HepG2 (cell line): ENCODE measurements around the gene COASY. TPM values are rescaled to one million over a fixed set of nuclear protein-coding genes. Genes with fewer than 3 reads are reported as not detected.

Experiments
- ASH2L ChIP-seq: fragments of 300-600, 200-600 bp; sonication (generic); IDR thresholded peaks from 2 replicates; pipeline ENCODE4 v1.7.0; 2017; ENCODE audit warnings: low read depth, mild to moderate bottlenecking, moderate library complexity, mixed read lengths, low read length; ENCODE audit not compliant: insufficient read length
- CREM ChIP-seq, 2 experiments: sonication (generic) in 1 of 2; formaldehyde crosslinking in 1 of 2; IDR thresholded peaks; 2 replicates each; pipeline versions ENCODE4 v1.4.0 to v1.6.1; 2016 to 2020; ENCODE audit warnings: antibody characterized with exemption in 1 of 2, mild to moderate bottlenecking in 1 of 2, missing genetic modification reagents in 1 of 2
- ELF4 ChIP-seq: sonication (generic); formaldehyde crosslinking; IDR thresholded peaks from 2 replicates; pipeline ENCODE4 v1.5.0; 2020; ENCODE audit warnings: missing genetic modification reagents, mild to moderate bottlenecking, moderate library complexity, borderline replicate concordance
- GTF3A ChIP-seq: sonication (generic); formaldehyde crosslinking; conservative IDR thresholded peaks from 2 replicates; pipeline ENCODE4 v1.4.0; 2020; ENCODE audit warnings: mild to moderate bottlenecking, missing genetic modification reagents
- HMGA1 ChIP-seq: sonication (generic); formaldehyde crosslinking; conservative IDR thresholded peaks from 2 replicates; pipeline ENCODE4 v1.4.0; 2020; ENCODE audit warnings: missing genetic modification reagents
- KLF15 ChIP-seq: sonication (generic); formaldehyde crosslinking; IDR thresholded peaks from 2 replicates; pipeline ENCODE4 v1.8.1; 2023; ENCODE audit warnings: borderline replicate concordance, mild to moderate bottlenecking, inconsistent platforms, missing genetic modification reagents, mixed read lengths
- SETDB1 ChIP-seq: sonication (generic); formaldehyde crosslinking; IDR thresholded peaks from 2 replicates; pipeline ENCODE4 v1.5.1; 2020; ENCODE audit warnings: missing genetic modification reagents, mild to moderate bottlenecking, borderline replicate concordance
- SMAD3 ChIP-seq: sonication (generic); formaldehyde crosslinking; IDR thresholded peaks from 2 replicates; pipeline ENCODE4 v1.4.0; 2020; ENCODE audit warnings: missing genetic modification reagents
- SMYD3 ChIP-seq: sonication (generic); formaldehyde crosslinking; IDR thresholded peaks from 2 replicates; pipeline ENCODE4 v1.8.1; 2023; ENCODE audit warnings: mild to moderate bottlenecking, missing genetic modification reagents
- SP5 ChIP-seq: IDR thresholded peaks from 2 replicates; pipeline ENCODE4 v1.6.1; 2016; ENCODE audit warnings: low read depth, borderline replicate concordance
- ZKSCAN5 ChIP-seq: sonication (generic); formaldehyde crosslinking; IDR thresholded peaks from 2 replicates; pipeline ENCODE4 v1.5.1; 2020; ENCODE audit warnings: mild to moderate bottlenecking, missing genetic modification reagents
- ZMYM2 ChIP-seq: sonication (generic); formaldehyde crosslinking; IDR thresholded peaks from 2 replicates; pipeline ENCODE4 v1.8.0; 2022; ENCODE audit warnings: mild to moderate bottlenecking, missing genetic modification reagents
- ZNF20 ChIP-seq: sonication (generic); formaldehyde crosslinking; IDR thresholded peaks from 2 replicates; pipeline ENCODE4 v1.4.0; 2020; ENCODE audit warnings: mild to moderate bottlenecking, moderate library complexity, missing genetic modification reagents
- ZNF343 ChIP-seq: sonication (generic); formaldehyde crosslinking; IDR thresholded peaks from 2 replicates; pipeline ENCODE4 v1.4.0; 2020; ENCODE audit warnings: mild to moderate bottlenecking, missing genetic modification reagents
- ZNF513 ChIP-seq: sonication (generic); formaldehyde crosslinking; conservative IDR thresholded peaks from 2 replicates; pipeline ENCODE4 v1.5.0; 2020; ENCODE audit warnings: missing genetic modification reagents
- ZNF546 ChIP-seq: sonication (generic); formaldehyde crosslinking; conservative IDR thresholded peaks from 2 replicates; pipeline ENCODE4 v1.8.1; 2023; ENCODE audit warnings: mild to moderate bottlenecking, missing genetic modification reagents
- ZNF782 ChIP-seq: sonication (generic); formaldehyde crosslinking; IDR thresholded peaks from 2 replicates; pipeline ENCODE4 v1.4.0; 2020; ENCODE audit warnings: missing genetic modification reagents, mild to moderate bottlenecking, borderline replicate concordance
- ZSCAN31 ChIP-seq: sonication (generic); formaldehyde crosslinking; IDR thresholded peaks from 2 replicates; pipeline ENCODE4 v1.5.0; 2020; ENCODE audit warnings: low read depth, mild to moderate bottlenecking, missing genetic modification reagents
- polyA plus RNA-seq, 8 experiments: library from polyadenylated mRNA; depleted of rRNA in 3 of 8; stranded (reverse) in 7 of 8; unstranded in 1 of 8; fragments of >200 nt; fragmentation: Illumina TruSeq in 4 of 8; extraction: Trizol in 4 of 8; gene quantifications; 2 replicates each; pipeline versions ENCODE4 v1.2.1 to v1.2.3, GENCODE V29; 2011 to 2016; ENCODE audit warnings: low read depth in 4 of 8, missing spikeins in 1 of 8, mixed read lengths in 1 of 8; ENCODE audit not compliant: insufficient read depth in 1 of 8
- total RNA-seq, 5 experiments: library from RNA; depleted of rRNA; stranded (reverse); fragments of >200 nt; fragmentation: Illumina TruSeq; extraction: Trizol; gene quantifications; 2 replicates each; pipeline ENCODE4 v1.2.3, GENCODE V29; 2016; ENCODE audit warnings: low read depth in 1 of 5
- TF ChIP-seq, protein P1 (sequence below): sonication (generic); formaldehyde crosslinking; IDR thresholded peaks from 2 replicates; pipeline ENCODE4 v1.5.0; 2020; ENCODE audit warnings: mild to moderate bottlenecking, missing genetic modification reagents
- TF ChIP-seq, protein P2 (sequence below): sonication (generic); formaldehyde crosslinking; IDR thresholded peaks from 2 replicates; pipeline ENCODE4 v1.8.1; 2023; ENCODE audit warnings: missing genetic modification reagents, inconsistent platforms, borderline replicate concordance
- TF ChIP-seq, protein P3 (sequence below), 2 experiments: sonication (generic) in 1 of 2; formaldehyde crosslinking in 1 of 2; IDR thresholded peaks; 2 replicates each; pipeline versions ENCODE4 v1.4.0 to v1.6.1; 2018 to 2020; ENCODE audit warnings: missing genetic modification reagents in 2 of 2, borderline replicate concordance in 1 of 2, low read depth in 1 of 2, mild to moderate bottlenecking in 1 of 2, missing biosample characterization in 1 of 2

COASY gene
- total and polyA plus RNA-seq, 2 of the 13 experiments (the other 11 are each of a cell fraction or from before 2014, with no cell fraction given): 90.7 to 125 TPM

DNA sequence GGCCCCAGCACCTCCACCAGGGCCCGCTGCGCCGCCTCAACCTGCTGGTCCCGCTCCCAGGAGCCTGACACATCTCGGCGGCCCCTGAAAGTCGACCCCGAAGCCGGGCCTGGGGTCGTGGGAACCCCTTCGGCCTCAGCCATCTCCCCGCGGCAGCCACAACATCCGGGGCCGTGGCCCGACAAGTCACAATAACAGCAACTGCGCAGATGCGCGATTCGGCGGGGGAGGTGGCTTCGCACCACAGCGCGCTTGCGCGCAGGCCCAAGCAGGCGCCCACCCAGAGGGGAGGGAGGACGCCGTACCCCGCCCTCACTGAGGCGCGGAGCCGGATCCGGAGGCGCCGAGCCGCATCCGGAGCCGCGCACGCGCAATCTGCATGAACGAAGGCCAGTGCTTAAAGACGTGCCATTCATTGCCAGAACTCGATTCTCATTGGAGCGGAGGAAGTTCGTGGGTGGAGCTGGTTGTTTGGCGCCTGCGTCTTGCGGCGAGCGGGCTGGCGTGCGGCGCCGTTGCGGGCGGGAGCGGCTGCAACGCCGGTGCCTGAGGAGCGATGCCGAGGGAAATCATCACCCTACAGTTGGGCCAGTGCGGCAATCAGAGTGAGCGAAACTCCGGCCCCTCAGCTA is 47.4 kb downstream of the COASY start, which contains the start of the genes RETREG3 and TUBG1 (continued):
- TF ChIP-seq HMGA1 (CRISPR knock-in tag) (no peak), ZNF513 (CRISPR knock-in tag) (peak; percentile 71; the same call in 1 of the 2 replicates), ZNF546 (CRISPR knock-in tag) (0 out of 2 replicates have a peak, but pooled peaks have one; percentile 58), ZNF782 (CRISPR knock-in tag) (no peak), SMYD3 (CRISPR knock-in tag) (peak; percentile 94), SETDB1 (CRISPR knock-in tag) (no peak), ELF4 (no peak), GTF3A (CRISPR knock-in tag) (0 out of 2 replicates have a peak, but pooled peaks have one; percentile 18), KLF15 (peak; percentile 69; the same call in 1 of the 2 replicates), SP5 (CRISPR knock-in tag) (peak; percentile 79; the same call in 1 of the 2 replicates), SMAD3 (no peak), ZKSCAN5 (CRISPR knock-in tag) (0 out of 2 replicates have a peak, but pooled peaks have one; percentile 39), ZSCAN31 (CRISPR knock-in tag) (no peak; the same call in 1 of the 2 replicates), ZNF343 (CRISPR knock-in tag) (no peak), ZNF20 (CRISPR knock-in tag) (0 out of 2 replicates have a peak, but pooled peaks have one; percentile 55), ASH2L (no peak), ZMYM2 (CRISPR knock-in tag) (no peak), CREM (IDR thresholded peaks at IDR 0.05) (no peak), CREM (CRISPR knock-in tag; IDR thresholded peaks at IDR 0.05) (no peak)
- TF ChIP-seq, protein P1, sequence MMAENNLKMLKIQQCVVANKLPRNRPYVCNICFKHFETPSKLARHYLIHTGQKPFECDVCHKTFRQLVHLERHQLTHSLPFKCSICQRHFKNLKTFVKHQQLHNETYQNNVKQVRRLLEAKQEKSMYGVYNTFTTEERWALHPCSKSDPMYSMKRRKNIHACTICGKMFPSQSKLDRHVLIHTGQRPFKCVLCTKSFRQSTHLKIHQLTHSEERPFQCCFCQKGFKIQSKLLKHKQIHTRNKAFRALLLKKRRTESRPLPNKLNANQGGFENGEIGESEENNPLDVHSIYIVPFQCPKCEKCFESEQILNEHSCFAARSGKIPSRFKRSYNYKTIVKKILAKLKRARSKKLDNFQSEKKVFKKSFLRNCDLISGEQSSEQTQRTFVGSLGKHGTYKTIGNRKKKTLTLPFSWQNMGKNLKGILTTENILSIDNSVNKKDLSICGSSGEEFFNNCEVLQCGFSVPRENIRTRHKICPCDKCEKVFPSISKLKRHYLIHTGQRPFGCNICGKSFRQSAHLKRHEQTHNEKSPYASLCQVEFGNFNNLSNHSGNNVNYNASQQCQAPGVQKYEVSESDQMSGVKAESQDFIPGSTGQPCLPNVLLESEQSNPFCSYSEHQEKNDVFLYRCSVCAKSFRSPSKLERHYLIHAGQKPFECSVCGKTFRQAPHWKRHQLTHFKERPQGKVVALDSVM (CRISPR knock-in tag): peak; percentile 45; the same call in 1 of the 2 replicates
- TF ChIP-seq, protein P2, sequence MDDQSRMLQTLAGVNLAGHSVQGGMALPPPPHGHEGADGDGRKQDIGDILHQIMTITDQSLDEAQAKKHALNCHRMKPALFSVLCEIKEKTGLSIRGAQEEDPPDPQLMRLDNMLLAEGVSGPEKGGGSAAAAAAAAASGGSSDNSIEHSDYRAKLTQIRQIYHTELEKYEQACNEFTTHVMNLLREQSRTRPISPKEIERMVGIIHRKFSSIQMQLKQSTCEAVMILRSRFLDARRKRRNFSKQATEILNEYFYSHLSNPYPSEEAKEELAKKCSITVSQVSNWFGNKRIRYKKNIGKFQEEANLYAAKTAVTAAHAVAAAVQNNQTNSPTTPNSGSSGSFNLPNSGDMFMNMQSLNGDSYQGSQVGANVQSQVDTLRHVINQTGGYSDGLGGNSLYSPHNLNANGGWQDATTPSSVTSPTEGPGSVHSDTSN (CRISPR knock-in tag): 0 out of 2 replicates have a peak, but pooled peaks have one; percentile 32
- TF ChIP-seq, protein P3, sequence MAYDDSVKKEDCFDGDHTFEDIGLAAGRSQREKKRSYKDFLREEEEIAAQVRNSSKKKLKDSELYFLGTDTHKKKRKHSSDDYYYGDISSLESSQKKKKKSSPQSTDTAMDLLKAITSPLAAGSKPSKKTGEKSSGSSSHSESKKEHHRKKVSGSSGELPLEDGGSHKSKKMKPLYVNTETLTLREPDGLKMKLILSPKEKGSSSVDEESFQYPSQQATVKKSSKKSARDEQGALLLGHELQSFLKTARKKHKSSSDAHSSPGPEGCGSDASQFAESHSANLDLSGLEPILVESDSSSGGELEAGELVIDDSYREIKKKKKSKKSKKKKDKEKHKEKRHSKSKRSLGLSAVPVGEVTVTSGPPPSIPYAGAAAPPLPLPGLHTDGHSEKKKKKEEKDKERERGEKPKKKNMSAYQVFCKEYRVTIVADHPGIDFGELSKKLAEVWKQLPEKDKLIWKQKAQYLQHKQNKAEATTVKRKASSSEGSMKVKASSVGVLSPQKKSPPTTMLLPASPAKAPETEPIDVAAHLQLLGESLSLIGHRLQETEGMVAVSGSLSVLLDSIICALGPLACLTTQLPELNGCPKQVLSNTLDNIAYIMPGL (CRISPR knock-in tag; IDR thresholded peaks at IDR 0.05; ENCODE audit: borderline replicate concordance in 1 of 2, low read depth in 1 of 2): peak; percentile 61 to 90; a peak in 3 of 4 replicates
